ENCODE data around the gene HPGDS. TPM values are rescaled to one million over a fixed set of nuclear protein-coding genes. Genes with fewer than 3 reads are reported as not detected.
"Not testable (repeated sequence)": the region's sequence is repeated elsewhere in the genome, so short reads cannot be mapped to it uniquely, and the experiment has no call there.

Gene HPGDS
- total RNA-seq, result under 1 TPM in 5 of 6 experiments, not detected in 1; 0.16 to 0.98 (median 0.54) TPM
- long read RNA-seq, result 0 reads

DNA sequence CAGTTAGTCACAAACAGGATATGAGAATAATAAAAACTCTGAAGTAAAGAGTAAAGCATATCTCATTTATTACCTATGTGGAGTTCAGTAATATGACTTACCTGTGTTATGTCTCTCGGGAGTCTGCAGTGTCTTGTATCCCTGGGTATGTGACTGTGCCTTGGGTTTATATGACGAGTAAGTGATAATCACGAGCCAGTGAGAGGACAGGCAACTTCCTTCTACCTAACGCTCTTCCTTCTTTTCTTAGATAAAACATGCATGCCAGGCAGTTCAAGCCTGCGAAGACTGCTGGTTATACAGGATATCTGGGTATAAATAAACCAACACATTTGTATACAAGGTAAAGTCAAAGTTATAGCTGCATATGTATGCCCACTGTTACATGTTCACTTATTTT lies at the start of gene HPGDS:
Gene HPGDS (minus strand): TSS at position 143 of the 400 bp plus-strand sequence. CDS start 8,207 bp downstream, outside the sequence.
- ATAC-seq, result peak; percentile 9 to 50 (median 35)
- intact Hi-C loops (cut with DNase I), result no loop called here
- 69% methylated on average over 5 of the region's 5 CpGs for WGBS (ENCODE audit: insufficient coverage, low coverage, low lambda C conversion rate, missing lambda C conversion rate)
- DNase-seq, result no peak
- no peaks in the 10 kb centered on the region for H3K4me1 ChIP-seq
- no peaks in the 10 kb centered on the region for H3K27me3 ChIP-seq
- H3K27ac ChIP-seq, result no peak within 1 kb of the TSS
- no peaks in the 10 kb centered on the region for H3K36me3 ChIP-seq
- no peaks in the 10 kb centered on the region for H3K9me3 ChIP-seq
- TF ChIP-seq POLR2A (IDR thresholded peaks at IDR 0.05), result no peak
- TF ChIP-seq, protein P1, sequence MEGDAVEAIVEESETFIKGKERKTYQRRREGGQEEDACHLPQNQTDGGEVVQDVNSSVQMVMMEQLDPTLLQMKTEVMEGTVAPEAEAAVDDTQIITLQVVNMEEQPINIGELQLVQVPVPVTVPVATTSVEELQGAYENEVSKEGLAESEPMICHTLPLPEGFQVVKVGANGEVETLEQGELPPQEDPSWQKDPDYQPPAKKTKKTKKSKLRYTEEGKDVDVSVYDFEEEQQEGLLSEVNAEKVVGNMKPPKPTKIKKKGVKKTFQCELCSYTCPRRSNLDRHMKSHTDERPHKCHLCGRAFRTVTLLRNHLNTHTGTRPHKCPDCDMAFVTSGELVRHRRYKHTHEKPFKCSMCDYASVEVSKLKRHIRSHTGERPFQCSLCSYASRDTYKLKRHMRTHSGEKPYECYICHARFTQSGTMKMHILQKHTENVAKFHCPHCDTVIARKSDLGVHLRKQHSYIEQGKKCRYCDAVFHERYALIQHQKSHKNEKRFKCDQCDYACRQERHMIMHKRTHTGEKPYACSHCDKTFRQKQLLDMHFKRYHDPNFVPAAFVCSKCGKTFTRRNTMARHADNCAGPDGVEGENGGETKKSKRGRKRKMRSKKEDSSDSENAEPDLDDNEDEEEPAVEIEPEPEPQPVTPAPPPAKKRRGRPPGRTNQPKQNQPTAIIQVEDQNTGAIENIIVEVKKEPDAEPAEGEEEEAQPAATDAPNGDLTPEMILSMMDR (IDR thresholded peaks at IDR 0.05), result no peak
- no peak within 1 kb of the TSS for H3K4me3 ChIP-seq

DNA sequence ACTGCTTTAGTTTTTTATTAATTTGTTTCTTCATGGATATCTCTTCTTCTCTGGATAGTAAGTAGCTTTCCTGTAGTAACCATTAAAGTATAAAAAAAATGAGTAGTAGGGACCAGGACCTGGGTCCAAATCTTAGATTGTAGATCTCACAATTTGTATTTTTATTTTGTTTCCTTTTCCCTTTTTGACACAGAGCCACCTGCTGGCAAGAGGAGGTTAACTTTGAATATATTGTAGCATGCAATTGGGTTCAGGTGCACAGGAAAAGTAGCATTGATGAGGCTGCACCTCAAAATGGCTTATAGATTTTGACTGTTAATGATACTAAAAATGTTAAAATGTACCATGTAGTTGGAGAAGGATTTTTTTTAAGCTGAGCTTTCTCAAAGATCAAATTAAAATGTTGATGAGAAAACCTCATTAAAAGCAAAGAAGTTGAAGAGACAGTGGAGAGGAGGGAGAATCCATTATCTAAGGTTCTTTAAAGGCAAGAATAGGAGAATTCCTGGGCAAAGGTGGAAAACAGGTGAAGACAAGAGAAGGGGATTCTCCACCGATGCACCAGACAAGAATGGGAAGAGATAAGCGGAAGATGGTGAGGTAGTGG lies 48.3 kb upstream of the HPGDS start:
- 68% methylated on average over 2 of the region's 2 CpGs for WGBS (ENCODE audit: insufficient coverage, low coverage, low lambda C conversion rate, missing lambda C conversion rate)
- DNase-seq (no peak), ATAC-seq (peak; percentile 49 to 73 (median 66))

DNA sequence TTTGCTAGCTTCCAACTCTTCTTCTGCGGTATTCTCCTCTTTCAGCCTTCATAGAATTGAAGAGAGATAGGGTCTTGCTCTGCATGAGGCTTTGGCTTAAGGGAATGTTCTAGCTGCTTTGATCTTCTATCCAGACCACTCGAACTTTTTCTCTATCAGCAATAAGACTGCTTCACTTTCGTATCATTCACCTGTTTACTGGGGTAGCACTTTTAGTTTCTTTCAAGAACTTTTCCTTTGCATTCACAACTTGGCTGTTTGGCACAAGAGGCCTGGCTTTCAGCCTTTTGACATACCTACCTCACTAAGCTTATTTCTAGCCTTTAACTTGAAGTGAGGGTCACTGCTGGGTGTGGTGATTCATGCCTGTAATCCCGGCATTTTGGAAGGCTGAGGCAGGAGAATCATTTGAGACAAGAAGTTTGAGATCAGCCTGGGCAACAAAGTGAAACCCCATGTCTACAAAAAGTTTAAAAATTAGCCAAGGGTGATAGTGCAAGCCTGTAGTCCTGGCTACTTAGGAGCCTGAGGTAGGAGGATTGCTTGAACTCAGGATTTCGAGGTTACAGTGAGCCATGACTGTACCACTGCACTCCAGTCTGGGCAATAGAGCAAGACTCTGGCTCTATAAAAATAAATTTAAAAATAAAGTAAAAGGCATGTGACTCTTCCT lies 47.1 kb upstream of the HPGDS start:
- TF ChIP-seq, protein P1 (IDR thresholded peaks at IDR 0.05), result no peak
- TF ChIP-seq POLR2A (IDR thresholded peaks at IDR 0.05), result no peak
- H3K9me3 ChIP-seq, result no peaks in the 10 kb centered on the region
- H3K4me1 ChIP-seq, result peaks cover 0 to 12% (median 0%) of the 10 kb centered on the region in 4 donors
- WGBS (ENCODE audit: insufficient coverage, low coverage, low lambda C conversion rate, missing lambda C conversion rate), result 77% methylated on average over 5 of the region's 5 CpGs
- no peak overlapping the region for H3K4me3 ChIP-seq
- intact Hi-C loops (cut with DNase I), result loop anchor here in 1 of 2 donors (10.0 kb wide), 1 partner anchor 85 kb away; no protein-coding TSS in a partner anchor
- H3K36me3 ChIP-seq, result no peaks in the 10 kb centered on the region
- no peaks in the 10 kb centered on the region for H3K27me3 ChIP-seq
- peak; percentile 43 to 67 (median 64) for ATAC-seq
- H3K27ac ChIP-seq, result no peak overlapping the region
- no peak for DNase-seq

More for the DNA sequence above, 48.3 kb upstream of the HPGDS start:
- Histone ChIP-seq H3K27me3 (no peaks in the 10 kb centered on the region), H3K36me3 (no peaks in the 10 kb centered on the region), H3K4me3 (no peak overlapping the region), H3K9me3 (no peaks in the 10 kb centered on the region), H3K27ac (no peak overlapping the region), H3K4me1 (peaks cover 0 to 12% (median 0%) of the 10 kb centered on the region in 4 donors)
- intact Hi-C loops (cut with DNase I), result loop anchor here in 1 of 2 donors (10.0 kb wide), 1 partner anchor 86 kb away; no protein-coding TSS in a partner anchor
- TF ChIP-seq POLR2A (IDR thresholded peaks at IDR 0.05), result no peak
- TF ChIP-seq, protein P1 (IDR thresholded peaks at IDR 0.05), result peak; percentile 45 to 66 (median 58)

DNA sequence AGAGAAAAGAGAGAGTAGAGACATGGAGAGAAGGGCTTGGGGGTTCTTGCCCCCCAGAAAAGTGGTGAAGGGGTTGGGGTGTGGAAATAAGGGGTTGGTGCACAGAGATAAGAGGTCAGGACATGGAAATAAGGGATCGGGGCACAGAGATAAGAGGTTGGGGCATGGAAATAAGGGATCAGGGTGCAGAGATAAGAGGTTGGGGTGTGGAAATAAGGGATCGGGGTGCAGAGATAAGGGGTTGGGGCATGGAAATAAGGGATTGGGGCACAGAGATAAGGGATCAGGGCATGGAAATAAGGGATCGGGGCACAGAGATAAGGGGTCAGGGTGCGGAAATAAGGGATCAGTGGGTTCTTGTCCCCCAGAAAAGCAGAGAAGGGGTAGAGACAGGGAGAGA lies 45.3 kb upstream of the HPGDS start:
- WGBS (ENCODE audit: insufficient coverage, low coverage, low lambda C conversion rate, missing lambda C conversion rate), result 52% methylated on average over 4 of the region's 4 CpGs
- ATAC-seq; H3K9me3 ChIP-seq; DNase-seq; H3K27me3 ChIP-seq; H3K36me3 ChIP-seq; intact Hi-C loops (cut with DNase I); H3K27ac ChIP-seq; H3K4me3 ChIP-seq: not testable (repeated sequence)
- H3K4me1 ChIP-seq, result peaks cover 0 to 12% (median 0%) of the 10 kb centered on the region in 4 donors

DNA sequence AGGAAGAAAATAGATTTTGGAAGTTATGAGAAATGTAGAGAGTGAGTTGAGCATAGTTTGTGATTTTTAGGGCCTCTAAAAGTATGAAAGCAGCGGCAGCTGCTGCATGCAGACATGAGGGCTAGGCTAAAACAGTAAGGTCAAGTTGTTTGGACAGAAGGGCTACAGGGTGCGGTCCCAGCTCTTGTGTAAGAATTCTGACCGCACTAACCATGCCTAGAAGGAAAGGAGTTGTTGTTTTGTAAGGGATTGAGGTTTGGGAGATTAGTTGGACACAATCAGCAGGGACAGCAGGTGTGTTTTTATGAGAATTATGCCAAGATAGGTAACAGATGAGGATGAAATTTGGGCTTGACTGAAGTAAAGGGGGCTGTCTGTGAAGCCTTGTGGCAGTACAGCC lies 42.8 kb upstream of the HPGDS start:
- ATAC-seq; H3K4me1 ChIP-seq; intact Hi-C loops (cut with DNase I); H3K27me3 ChIP-seq; H3K36me3 ChIP-seq; H3K9me3 ChIP-seq; DNase-seq; H3K27ac ChIP-seq; H3K4me3 ChIP-seq: not testable (repeated sequence)
- 91% methylated on average over 3 of the region's 3 CpGs for WGBS (ENCODE audit: insufficient coverage, low coverage, low lambda C conversion rate, missing lambda C conversion rate)

DNA sequence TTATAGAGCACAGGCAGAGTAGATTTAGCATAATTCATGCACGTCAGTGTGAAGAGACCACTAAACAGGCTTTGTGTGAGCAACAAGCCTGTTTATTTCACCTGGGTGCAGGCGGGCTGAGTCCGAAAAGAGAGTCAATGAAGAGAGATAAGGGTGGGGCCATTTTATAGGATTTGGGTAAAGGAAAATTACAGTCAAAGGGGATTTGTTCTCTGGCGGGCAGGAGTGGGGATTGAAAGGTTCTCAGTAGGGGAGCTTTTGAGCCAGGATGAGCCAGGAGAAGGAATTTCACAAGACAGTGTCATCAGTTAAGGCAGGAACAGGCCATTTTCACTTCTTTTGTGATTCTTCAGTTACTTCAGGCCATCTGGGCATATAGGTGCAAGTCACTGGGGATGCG lies 40.3 kb upstream of the HPGDS start:
- intact Hi-C loops (cut with DNase I); ATAC-seq; H3K36me3 ChIP-seq; H3K27ac ChIP-seq; H3K9me3 ChIP-seq; H3K4me3 ChIP-seq; H3K27me3 ChIP-seq; DNase-seq; H3K4me1 ChIP-seq: not testable (repeated sequence)
- WGBS (ENCODE audit: insufficient coverage, low coverage, low lambda C conversion rate, missing lambda C conversion rate), result 68% methylated on average over 5 of the region's 5 CpGs
